B cell (primary cell): ENCODE measurements around the gene ARMC9. TPM values are rescaled to one million over a fixed set of nuclear protein-coding genes. Genes with fewer than 3 reads are reported as not detected.

Source experiments
- ATAC-seq: fragments of 200-7000 bp; cut with Tn5 transposase; one replicate; pipeline ENCODE4 v1.10.0; 2021; ENCODE audit warnings: low read depth, mild to moderate bottlenecking, moderate number of reproducible peaks, moderate library complexity
- CTCF ChIA-PET: fragments of 350-600 bp; sonication (Branson Sonifier 250); formaldehyde crosslinking; loops from one replicate; lab custom pipeline; 2021; ENCODE audit warnings: antibody characterized with exemption, inconsistent platforms; lab: Charles Lee
- POLR2A ChIA-PET: fragments of 350-600 bp; sonication (Branson Sonifier 250); formaldehyde crosslinking; loops from one replicate; lab custom pipeline; 2021; ENCODE audit warnings: antibody characterized with exemption; lab: Charles Lee
- DNase-seq: peaks from one replicate; pipeline ENCODE4 v3.0.0; 2013
- H2AFZ ChIP-seq: 2 replicates; pipeline ENCODE4 v1.6.1; 2012; ENCODE audit warnings: mild to moderate bottlenecking, low read depth, low read length; ENCODE audit not compliant: insufficient read depth, poor library complexity, severe bottlenecking
- H3K27ac ChIP-seq, 2 donors: 1 replicate in 1 of 2; 2 replicates in 1 of 2; pipeline ENCODE4 v1.5.1; 2012 to 2013; ENCODE audit warnings: low read length in 2 of 2, mild to moderate bottlenecking in 2 of 2, moderate library complexity in 1 of 2
- H3K27me3 ChIP-seq, 4 experiments: fragments of 200-600 bp in 1 of 4; sonication (generic) in 1 of 4; replicated peaks in 1 of 4; 1 replicate in 2 of 4; 2 replicates in 2 of 4; pipeline versions ENCODE4 v1.6.1 to v1.7.0; 2013 to 2016; ENCODE audit warnings: low read length in 3 of 4, mild to moderate bottlenecking in 2 of 4, mixed read lengths in 1 of 4, moderate library complexity in 1 of 4; ENCODE audit not compliant: insufficient read depth in 4 of 4, control insufficient read depth in 3 of 4; ENCODE audit errors: control extremely low read depth in 1 of 4
- H3K36me3 ChIP-seq, 2 experiments: replicated peaks in 1 of 2; 1 replicate in 1 of 2; 2 replicates in 1 of 2; pipeline versions ENCODE4 v1.6.1 to v1.7.1; 2013; ENCODE audit warnings: low read length in 1 of 2; ENCODE audit not compliant: insufficient read depth in 2 of 2, control insufficient read depth in 1 of 2; ENCODE audit errors: control extremely low read depth in 1 of 2, extremely low read depth in 1 of 2
- H3K4me1 ChIP-seq, 2 donors: fragments of 200-600 bp in 1 of 2; sonication (generic) in 1 of 2; 1 replicate in 1 of 2; 2 replicates in 1 of 2; pipeline versions ENCODE4 v1.5.1 to v1.6.1; 2013 to 2017; ENCODE audit warnings: low read length in 2 of 2; ENCODE audit not compliant: control insufficient read depth in 2 of 2, insufficient read depth in 2 of 2
- H3K4me2 ChIP-seq: replicated peaks from 2 replicates; pipeline ENCODE3; 2012; ENCODE audit warnings: mild to moderate bottlenecking, low read depth, low read length; ENCODE audit not compliant: poor library complexity, severe bottlenecking
- H3K4me3 ChIP-seq, 5 experiments: fragments of 200-600 bp in 1 of 5; sonication (generic) in 1 of 5; 1 replicate in 3 of 5; 2 replicates in 2 of 5; pipeline versions ENCODE4 v1.5.1 to v1.7.0; 2011 to 2016; ENCODE audit warnings: low read length in 4 of 5, mild to moderate bottlenecking in 4 of 5, low read depth in 2 of 5, control low read depth in 1 of 5, moderate library complexity in 1 of 5; ENCODE audit not compliant: insufficient read depth in 1 of 5; ENCODE audit errors: control extremely low read depth in 1 of 5, extremely low read depth in 1 of 5
- H3K79me2 ChIP-seq: fragments of 200-600 bp; sonication (generic); one replicate; pipeline ENCODE4 v1.6.0; 2016; ENCODE audit warnings: low read length; ENCODE audit not compliant: control insufficient read depth, insufficient read depth
- H3K9ac ChIP-seq: fragments of 200-600 bp; sonication (generic); 2 replicates; pipeline ENCODE4 v1.6.1; 2017; ENCODE audit warnings: mild to moderate bottlenecking, low read length, moderate library complexity
- H3K9me3 ChIP-seq, 3 donors: one replicate each; pipeline versions ENCODE4 v1.6.1 to v1.7.1; 2013; ENCODE audit warnings: low read length in 2 of 3; ENCODE audit not compliant: control insufficient read depth in 2 of 3, insufficient read depth in 1 of 3; ENCODE audit errors: control extremely low read depth in 1 of 3
- H4K20me1 ChIP-seq: 2 replicates; pipeline ENCODE4 v1.6.0; 2012; ENCODE audit warnings: mild to moderate bottlenecking, low read length; ENCODE audit not compliant: insufficient read depth, control insufficient read depth, poor library complexity, severe bottlenecking
- H3K27ac Mint-ChIP-seq: one replicate; pipeline ENCODE4 v1.8.0; 2021; ENCODE audit warnings: mixed read lengths
- H3K27me3 Mint-ChIP-seq: one replicate; pipeline ENCODE4 v1.8.0; 2021; ENCODE audit warnings: mixed read lengths
- H3K4me1 Mint-ChIP-seq: one replicate; pipeline ENCODE4 v1.8.0; 2021; ENCODE audit warnings: mixed read lengths
- H3K4me3 Mint-ChIP-seq: one replicate; pipeline ENCODE4 v1.8.0; 2021; ENCODE audit warnings: mixed read lengths
- H3K9me3 Mint-ChIP-seq: one replicate; pipeline ENCODE4 v1.8.0; 2022; ENCODE audit warnings: mixed read lengths; ENCODE audit not compliant: insufficient read depth
- EZH2 ChIP-seq: IDR thresholded peaks from 2 replicates; pipeline ENCODE4 v1.6.1; 2012; ENCODE audit warnings: borderline replicate concordance, low read depth, mild to moderate bottlenecking, moderate library complexity, low read length; ENCODE audit not compliant: insufficient read depth, poor library complexity, severe bottlenecking
- WGBS: methylation state at CpG from one replicate; pipeline ENCODE4 v1.1.5; 2013; ENCODE audit warnings: missing lambda C conversion rate; ENCODE audit not compliant: insufficient coverage; 5-methylcytosine and 5-hydroxymethylcytosine counted together
- intact Hi-C: fragments of 100-400 bp; cut with micrococcal nuclease; formaldehyde crosslinking; loops from one replicate; pipeline ENCODE4 v1.10.0; 2022
- polyA plus RNA-seq: library from polyadenylated mRNA; depleted of rRNA; stranded (reverse); fragments of >200 nt; gene quantifications from 2 replicates; pipeline ENCODE4 v1.2.3, GENCODE V29; 2012
- total RNA-seq, 2 donors: library from RNA; stranded (reverse); fragments of 120-200 nt in 1 of 2; gene quantifications; 1 replicate in 1 of 2; 2 replicates in 1 of 2; pipeline versions ENCODE4 v1.2.3 to v1.2.4, GENCODE V29; 2013 to 2022
- TF ChIP-seq, protein P1 (sequence below): fragments of 200-600 bp; IDR thresholded peaks from one replicate; pipeline ENCODE4 v1.8.0; 2022; ENCODE audit warnings: antibody characterized with exemption, mild to moderate bottlenecking

Gene ARMC9
- total and polyA plus RNA-seq, 2 donors (not counting 1 experiment from before 2014, with no cell fraction given): 0.40 to 5.4 TPM

- Mint-ChIP-seq H3K4me3 (no peak overlapping the region), H3K27ac (no peak overlapping the region), H3K9me3 (no peaks in the 10 kb centered on the region), H3K27me3 (peaks cover 13% of the 10 kb centered on the region), H3K4me1 (peaks cover 23% of the 10 kb centered on the region)
- Histone ChIP-seq H3K9ac (no peak overlapping the region), H3K27me3 (peaks cover 0 to 24% (median 6%) of the 10 kb centered on the region in 4 experiments), H3K4me2 (no peak overlapping the region), H3K9me3 (peaks cover 0 to 7% (median 7%) of the 10 kb centered on the region in 3 donors), H3K36me3 (no peaks in the 10 kb centered on the region), H3K79me2 (no peaks in the 10 kb centered on the region), H3K27ac (no peak overlapping the region), H3K4me1 (peaks cover 16 to 19% of the 10 kb centered on the region in 2 donors), H2AFZ (no peak overlapping the region), H4K20me1 (no peaks in the 10 kb centered on the region), H3K4me3 (no peak overlapping the region)
- intact Hi-C loops: no loop called here
- POLR2A ChIA-PET: interaction anchor here (0.6 kb wide), 1 partner anchor 184 kb away, joined by 3 read pairs; no protein-coding TSS in a partner anchor
- DNase-seq: no peak
- CTCF ChIA-PET: interaction anchor here (1.0 to 21.6 kb wide), 7 partner anchors 9 to 306 kb away, joined by 3 to 325 read pairs (median 10); partner anchors contain the start of gene B3GNT7
- 100% methylated on average over 4 of the region's 5 CpGs for WGBS
- ATAC-seq: no peak
- TF ChIP-seq, protein P1, sequence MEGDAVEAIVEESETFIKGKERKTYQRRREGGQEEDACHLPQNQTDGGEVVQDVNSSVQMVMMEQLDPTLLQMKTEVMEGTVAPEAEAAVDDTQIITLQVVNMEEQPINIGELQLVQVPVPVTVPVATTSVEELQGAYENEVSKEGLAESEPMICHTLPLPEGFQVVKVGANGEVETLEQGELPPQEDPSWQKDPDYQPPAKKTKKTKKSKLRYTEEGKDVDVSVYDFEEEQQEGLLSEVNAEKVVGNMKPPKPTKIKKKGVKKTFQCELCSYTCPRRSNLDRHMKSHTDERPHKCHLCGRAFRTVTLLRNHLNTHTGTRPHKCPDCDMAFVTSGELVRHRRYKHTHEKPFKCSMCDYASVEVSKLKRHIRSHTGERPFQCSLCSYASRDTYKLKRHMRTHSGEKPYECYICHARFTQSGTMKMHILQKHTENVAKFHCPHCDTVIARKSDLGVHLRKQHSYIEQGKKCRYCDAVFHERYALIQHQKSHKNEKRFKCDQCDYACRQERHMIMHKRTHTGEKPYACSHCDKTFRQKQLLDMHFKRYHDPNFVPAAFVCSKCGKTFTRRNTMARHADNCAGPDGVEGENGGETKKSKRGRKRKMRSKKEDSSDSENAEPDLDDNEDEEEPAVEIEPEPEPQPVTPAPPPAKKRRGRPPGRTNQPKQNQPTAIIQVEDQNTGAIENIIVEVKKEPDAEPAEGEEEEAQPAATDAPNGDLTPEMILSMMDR: no peak
- TF ChIP-seq EZH2: no peak
Observed at GRCh38 chr2:231409776-231410175, 211.3 kb downstream of the ARMC9 start.

GRCh38 chr2:231410293-231411004 is 212.0 kb downstream of the ARMC9 start:
- Histone ChIP-seq H3K4me2 (no peak overlapping the region), H3K9ac (no peak overlapping the region), H3K36me3 (no peaks in the 10 kb centered on the region), H3K27ac (no peak overlapping the region), H3K27me3 (peaks cover 0 to 24% (median 9%) of the 10 kb centered on the region in 4 experiments), H2AFZ (no peak overlapping the region), H3K79me2 (no peaks in the 10 kb centered on the region), H3K4me1 (peaks cover 12 to 16% of the 10 kb centered on the region in 2 donors), H4K20me1 (no peaks in the 10 kb centered on the region), H3K4me3 (no peak overlapping the region), H3K9me3 (peaks cover 0 to 7% (median 7%) of the 10 kb centered on the region in 3 donors)
- TF ChIP-seq, protein P1: peak; percentile 59
- TF ChIP-seq EZH2: no peak
- no peak for DNase-seq
- no peak for ATAC-seq
- H3K9me3 Mint-ChIP-seq: no peaks in the 10 kb centered on the region
- ChIA-PET CTCF (interaction anchor here (1.0 to 21.6 kb wide), 11 partner anchors 10 to 307 kb away, joined by 3 to 325 read pairs (median 10); partner anchors contain the start of gene B3GNT7), POLR2A (interaction anchor here (0.6 kb wide), 1 partner anchor 184 kb away, joined by 3 read pairs; no protein-coding TSS in a partner anchor)
- peaks cover 18% of the 10 kb centered on the region for H3K27me3 Mint-ChIP-seq
- no peak overlapping the region for H3K4me3 Mint-ChIP-seq
- peaks cover 17% of the 10 kb centered on the region for H3K4me1 Mint-ChIP-seq
- intact Hi-C loops: no loop called here
- 86% methylated on average over 4 of the region's 6 CpGs for WGBS
- H3K27ac Mint-ChIP-seq: no peak overlapping the region
